ENCODE results near the gene NUDT3.
"Not testable (repeated sequence)": the region's sequence is repeated elsewhere in the genome, so short reads cannot be mapped to it uniquely, and the experiment has no call there.

The NUDT3 gene

DNA sequence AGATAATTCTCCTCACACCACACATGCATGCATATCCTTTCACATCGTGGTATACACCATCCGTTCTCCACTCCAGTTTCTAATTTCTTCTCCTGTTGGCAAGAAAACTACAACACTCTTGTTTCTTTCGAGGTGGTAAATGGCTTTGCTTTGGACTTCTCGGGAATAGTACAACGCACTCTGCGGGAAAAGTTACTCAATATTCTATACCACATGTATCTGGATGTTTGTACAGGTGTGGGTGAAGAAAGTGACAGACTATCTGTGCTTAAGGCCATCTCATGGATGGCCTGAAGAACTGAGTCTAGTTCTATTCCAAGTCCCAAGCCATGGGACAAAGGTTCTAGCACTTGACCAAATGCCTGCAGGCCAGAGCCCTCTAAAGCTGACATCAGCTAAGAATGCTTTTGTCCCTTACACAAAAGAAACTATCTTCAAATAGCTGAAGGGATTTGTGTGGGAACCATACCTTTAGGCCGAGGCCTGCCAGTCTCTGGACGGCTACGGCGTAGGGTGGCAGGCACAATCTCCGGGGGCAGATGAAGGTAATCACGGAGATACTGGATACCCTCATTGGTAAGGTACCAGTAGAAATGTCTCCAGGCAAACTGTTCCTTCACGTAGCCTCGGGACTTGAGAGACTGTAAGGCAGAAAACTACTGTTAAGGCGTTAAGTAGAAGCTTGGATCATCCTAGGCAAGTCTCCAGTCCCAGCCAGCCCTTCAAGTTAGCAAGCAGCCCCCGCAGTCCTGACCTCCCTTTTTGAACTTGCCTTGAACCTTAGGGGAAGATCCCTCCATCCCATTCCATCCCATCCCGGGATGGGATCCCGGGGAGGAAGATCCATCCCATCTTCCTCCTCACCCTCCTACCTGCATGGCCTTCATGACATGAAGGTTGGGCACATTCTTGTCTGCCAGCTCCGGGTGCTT, 32.0 kb upstream of the NUDT3 start:
- H3K36me3 ChIP-seq (ENCODE audit: control insufficient read depth, insufficient read depth, low read length) = peaks cover 36% of the 10 kb centered on the region; the same call in 1 of the 2 replicates
- no peaks in the 10 kb centered on the region for H3K4me1 ChIP-seq (ENCODE audit: control insufficient read depth, insufficient read depth, low read length)
- H3K4me3 ChIP-seq (ENCODE audit: low read length) = peak overlapping the region; percentile 59; the same call in 1 of the 2 replicates
- no peaks in the 10 kb centered on the region for H3K9me3 ChIP-seq (ENCODE audit: control insufficient read depth, insufficient read depth, low read length)
- no peak for DNase-seq (ENCODE audit: low read depth, low spot score)
- H3K27ac ChIP-seq (ENCODE audit: low read length) = no peak overlapping the region
- no CpG with 5 or more reads among the region's 19 CpGs for WGBS (ENCODE audit: insufficient coverage, insufficient read length)
- no peaks in the 10 kb centered on the region for H3K27me3 ChIP-seq (ENCODE audit: control insufficient read depth, insufficient read depth, low read length)

DNA sequence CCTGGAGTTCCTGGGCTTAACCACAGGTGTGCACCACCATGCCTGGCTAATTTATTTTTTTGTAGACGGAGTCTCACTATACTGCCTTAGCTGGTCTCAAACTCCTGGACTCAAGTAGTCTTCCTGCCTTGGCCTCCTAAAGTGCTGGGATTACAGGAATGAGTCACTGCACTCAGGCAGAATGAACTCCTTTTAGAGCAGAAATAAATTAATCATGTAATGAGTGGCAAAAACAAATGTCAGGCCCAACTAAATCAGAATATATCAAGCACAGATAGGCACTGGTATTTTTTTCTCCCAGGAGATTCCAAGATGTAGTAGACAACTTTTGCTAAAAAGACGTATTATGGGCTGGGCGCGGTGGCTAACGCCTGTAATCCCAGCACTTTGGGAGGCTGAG, 30.8 kb upstream of the NUDT3 start:
- peaks cover 40% of the 10 kb centered on the region; the same call in 1 of the 2 replicates for H3K36me3 ChIP-seq (ENCODE audit: control insufficient read depth, insufficient read depth, low read length)
- H3K27ac ChIP-seq (ENCODE audit: low read length) = no peak overlapping the region
- no peak overlapping the region for H3K4me3 ChIP-seq (ENCODE audit: low read length)
- no peaks in the 10 kb centered on the region for H3K9me3 ChIP-seq (ENCODE audit: control insufficient read depth, insufficient read depth, low read length)
- WGBS (ENCODE audit: insufficient coverage, insufficient read length) = no CpG with 5 or more reads among the region's 5 CpGs
- DNase-seq (ENCODE audit: low read depth, low spot score) = no peak
- no peaks in the 10 kb centered on the region for H3K27me3 ChIP-seq (ENCODE audit: control insufficient read depth, insufficient read depth, low read length)
- no peaks in the 10 kb centered on the region for H3K4me1 ChIP-seq (ENCODE audit: control insufficient read depth, insufficient read depth, low read length)

DNA sequence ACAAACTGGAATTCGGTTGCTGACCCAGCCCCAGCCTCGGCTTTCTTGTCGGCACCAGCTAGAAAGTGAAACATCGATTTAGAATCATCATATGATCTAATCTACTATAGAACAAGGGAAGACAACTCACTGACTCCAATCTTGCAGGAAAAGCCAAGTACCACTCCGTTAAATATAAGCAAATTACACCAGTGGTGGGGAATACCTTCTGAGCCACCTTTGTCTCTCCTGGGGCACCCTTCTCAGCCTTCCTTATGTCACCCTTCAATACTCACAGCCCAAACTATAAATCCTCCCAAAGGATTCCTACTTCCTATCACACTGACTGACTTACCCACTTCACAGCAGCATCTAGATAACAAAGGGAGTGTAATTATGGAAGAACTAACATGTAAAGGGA, 25.9 kb upstream of the NUDT3 start:
- no CpG with 5 or more reads among the region's 5 CpGs for WGBS (ENCODE audit: insufficient coverage, insufficient read length)
- H3K9me3 ChIP-seq (ENCODE audit: control insufficient read depth, insufficient read depth, low read length) = no peaks in the 10 kb centered on the region
- H3K4me3 ChIP-seq (ENCODE audit: low read length) = no peak overlapping the region
- H3K27ac ChIP-seq (ENCODE audit: low read length) = no peak overlapping the region
- DNase-seq (ENCODE audit: low read depth, low spot score) = no peak
- H3K27me3 ChIP-seq (ENCODE audit: control insufficient read depth, insufficient read depth, low read length) = no peaks in the 10 kb centered on the region
- H3K36me3 ChIP-seq (ENCODE audit: control insufficient read depth, insufficient read depth, low read length) = peaks cover 43% of the 10 kb centered on the region
- no peaks in the 10 kb centered on the region for H3K4me1 ChIP-seq (ENCODE audit: control insufficient read depth, insufficient read depth, low read length)

DNA sequence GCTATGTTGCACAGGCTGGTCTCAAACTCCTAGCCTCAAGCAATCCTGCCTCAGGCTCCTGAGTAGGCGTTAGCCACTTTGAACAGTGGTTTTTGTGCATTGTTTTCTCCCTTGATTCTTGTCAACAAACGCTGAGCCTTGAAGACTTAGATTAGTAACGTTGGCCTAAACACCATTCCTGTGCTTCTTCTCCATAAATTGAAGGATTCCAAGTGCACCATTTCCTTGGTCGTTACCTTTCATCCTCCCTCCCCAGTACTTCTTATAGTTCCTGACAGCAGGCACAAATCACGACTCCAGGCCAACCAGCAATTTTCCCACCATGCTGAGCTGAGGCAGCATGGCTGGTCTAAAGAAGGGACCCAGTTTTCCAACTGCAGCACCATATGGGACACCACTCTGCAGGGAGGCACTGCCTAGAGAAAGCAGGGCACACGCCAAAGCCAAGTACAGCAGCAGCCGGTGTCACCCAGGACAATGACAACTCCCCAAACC, 24.5 kb upstream of the NUDT3 start:
- Histone ChIP-seq H3K27me3 (ENCODE audit: control insufficient read depth, insufficient read depth, low read length) (no peaks in the 10 kb centered on the region), H3K27ac (ENCODE audit: low read length) (no peak overlapping the region), H3K36me3 (ENCODE audit: control insufficient read depth, insufficient read depth, low read length) (peaks cover 29% of the 10 kb centered on the region), H3K4me1 (ENCODE audit: control insufficient read depth, insufficient read depth, low read length) (no peaks in the 10 kb centered on the region), H3K9me3 (ENCODE audit: control insufficient read depth, insufficient read depth, low read length) (no peaks in the 10 kb centered on the region), H3K4me3 (ENCODE audit: low read length) (no peak overlapping the region)
- no CpG with 5 or more reads among the region's 7 CpGs for WGBS (ENCODE audit: insufficient coverage, insufficient read length)
- DNase-seq (ENCODE audit: low read depth, low spot score) = no peak

DNA sequence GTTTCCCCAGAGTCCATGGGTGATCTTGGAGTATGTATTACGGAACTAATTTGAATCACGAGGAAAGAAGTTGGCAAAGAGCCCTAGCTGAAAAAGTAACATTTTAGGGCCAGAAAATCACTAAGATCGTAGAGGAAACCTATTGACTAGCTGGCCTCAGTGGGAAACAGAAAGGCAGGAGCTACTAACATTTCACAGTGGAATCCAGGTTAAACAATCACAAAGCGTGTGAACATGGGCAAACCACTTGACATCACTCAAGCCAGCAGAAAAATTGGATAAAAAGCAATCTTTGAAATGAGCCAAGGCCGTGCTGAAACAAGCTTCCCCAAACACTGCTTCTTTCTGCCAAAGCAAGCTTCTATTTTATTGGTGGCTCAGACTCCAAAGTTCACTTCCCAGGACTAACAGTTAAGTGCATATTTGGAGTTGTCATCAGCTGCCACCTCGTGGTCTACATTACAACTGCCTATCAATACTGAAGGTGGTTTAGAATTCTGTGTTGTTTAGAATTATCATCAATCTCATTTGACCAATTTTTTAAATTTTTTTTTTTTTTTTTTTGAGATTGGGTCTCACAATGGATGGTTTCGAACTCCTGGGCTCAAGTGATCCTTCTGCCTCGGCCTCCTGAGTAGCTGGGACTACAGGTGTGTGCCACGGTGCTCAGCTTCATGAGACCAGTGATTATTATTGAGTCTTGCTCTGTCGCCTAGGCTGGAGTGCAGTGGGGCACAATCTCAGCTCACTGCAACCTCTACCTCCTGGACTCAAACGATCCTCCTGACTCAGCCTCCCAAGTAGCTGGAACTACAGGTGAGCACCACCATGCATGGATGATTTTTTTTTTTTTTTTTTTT, 22.8 kb upstream of the NUDT3 start:
- no peaks in the 10 kb centered on the region for H3K9me3 ChIP-seq (ENCODE audit: control insufficient read depth, insufficient read depth, low read length)
- no peak overlapping the region for H3K27ac ChIP-seq (ENCODE audit: low read length)
- peaks cover 24% of the 10 kb centered on the region for H3K36me3 ChIP-seq (ENCODE audit: control insufficient read depth, insufficient read depth, low read length)
- WGBS (ENCODE audit: insufficient coverage, insufficient read length) = no CpG with 5 or more reads among the region's 11 CpGs
- H3K4me3 ChIP-seq (ENCODE audit: low read length) = no peak overlapping the region
- DNase-seq (ENCODE audit: low read depth, low spot score) = no peak
- no peaks in the 10 kb centered on the region for H3K27me3 ChIP-seq (ENCODE audit: control insufficient read depth, insufficient read depth, low read length)
- no peaks in the 10 kb centered on the region for H3K4me1 ChIP-seq (ENCODE audit: control insufficient read depth, insufficient read depth, low read length)

DNA sequence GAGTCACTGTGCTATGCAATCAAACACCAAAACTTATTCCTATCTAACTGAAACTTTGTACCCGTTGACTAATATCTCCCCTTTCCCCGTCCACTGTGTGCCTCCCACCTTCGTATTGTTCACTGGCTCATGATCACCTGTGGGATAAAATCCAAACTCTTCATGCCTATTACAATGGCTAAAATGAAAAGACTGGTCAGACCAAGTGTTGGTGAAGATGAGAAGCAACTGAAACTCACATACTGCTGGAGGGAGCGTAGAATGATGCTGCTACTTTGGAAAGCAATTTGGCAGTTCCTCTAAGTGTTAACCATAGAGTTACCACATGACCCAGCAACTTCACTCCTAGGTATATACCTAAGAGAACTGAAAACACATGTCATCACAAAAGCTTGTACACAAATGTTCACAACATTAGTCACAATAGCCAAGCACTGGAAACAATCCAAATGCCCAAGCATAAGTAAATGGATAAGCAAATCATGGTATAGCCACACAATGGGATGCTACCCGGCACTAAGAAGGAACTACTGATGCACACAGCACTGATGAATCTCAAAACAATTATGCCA, 20.3 kb upstream of the NUDT3 start:
- H3K27me3 ChIP-seq (ENCODE audit: control insufficient read depth, insufficient read depth, low read length) = no peaks in the 10 kb centered on the region
- H3K9me3 ChIP-seq (ENCODE audit: control insufficient read depth, insufficient read depth, low read length) = no peaks in the 10 kb centered on the region
- no peaks in the 10 kb centered on the region for H3K4me1 ChIP-seq (ENCODE audit: control insufficient read depth, insufficient read depth, low read length)
- peaks cover 16% of the 10 kb centered on the region for H3K36me3 ChIP-seq (ENCODE audit: control insufficient read depth, insufficient read depth, low read length)
- no CpG with 5 or more reads among the region's 5 CpGs for WGBS (ENCODE audit: insufficient coverage, insufficient read length)
- no peak overlapping the region for H3K4me3 ChIP-seq (ENCODE audit: low read length)
- DNase-seq (ENCODE audit: low read depth, low spot score) = no peak
- no peak overlapping the region for H3K27ac ChIP-seq (ENCODE audit: low read length)

DNA sequence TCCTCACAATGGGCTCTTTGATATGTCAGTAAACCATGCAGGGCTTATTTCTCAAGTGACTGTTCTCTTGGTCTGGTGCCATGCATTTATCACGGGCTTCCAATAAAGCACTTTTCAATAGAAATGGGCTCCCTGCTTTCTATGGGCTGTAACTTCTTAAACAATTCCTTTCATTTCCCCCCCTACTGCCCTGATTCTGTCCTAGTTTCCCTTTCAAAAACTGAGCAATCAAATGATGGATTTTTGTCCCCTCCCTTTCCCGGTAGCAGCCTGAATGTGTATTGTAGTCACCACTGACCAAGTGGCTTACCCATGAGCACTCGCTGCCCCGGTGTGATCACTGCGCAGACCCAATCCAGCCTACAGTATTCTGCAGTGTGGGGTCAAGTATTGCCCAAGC, 19.5 kb upstream of the NUDT3 start:
- no peak overlapping the region for H3K4me3 ChIP-seq (ENCODE audit: low read length)
- no peaks in the 10 kb centered on the region for H3K4me1 ChIP-seq (ENCODE audit: control insufficient read depth, insufficient read depth, low read length)
- no CpG with 5 or more reads among the region's 5 CpGs for WGBS (ENCODE audit: insufficient coverage, insufficient read length)
- H3K27me3 ChIP-seq (ENCODE audit: control insufficient read depth, insufficient read depth, low read length) = no peaks in the 10 kb centered on the region
- H3K9me3 ChIP-seq (ENCODE audit: control insufficient read depth, insufficient read depth, low read length) = no peaks in the 10 kb centered on the region
- H3K27ac ChIP-seq (ENCODE audit: low read length) = no peak overlapping the region
- peaks cover 9% of the 10 kb centered on the region for H3K36me3 ChIP-seq (ENCODE audit: control insufficient read depth, insufficient read depth, low read length)
- no peak for DNase-seq (ENCODE audit: low read depth, low spot score)

DNA sequence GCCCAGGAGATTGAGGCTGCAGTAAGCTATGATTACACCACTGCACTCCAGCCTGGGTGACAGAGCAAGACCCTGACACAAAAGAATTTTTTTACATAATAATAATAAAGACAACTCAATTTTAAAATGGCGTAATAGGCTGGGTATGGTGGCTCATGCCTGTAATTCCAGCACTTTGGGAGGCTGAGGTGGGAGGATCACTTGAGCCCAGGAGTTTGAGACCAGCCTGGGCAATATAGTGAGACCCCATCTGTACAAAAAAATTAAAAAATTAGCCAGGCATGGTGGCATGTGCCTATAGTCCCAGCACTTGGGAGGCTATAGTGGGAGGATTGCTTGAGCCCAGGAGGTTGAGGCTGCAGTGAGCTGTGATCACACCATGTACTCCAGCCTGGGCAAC, 15.4 kb upstream of the NUDT3 start:
- no CpG with 5 or more reads among the region's 1 CpG for WGBS (ENCODE audit: insufficient coverage, insufficient read length)
- not testable (repeated sequence) for DNase-seq (ENCODE audit: low read depth, low spot score); H3K9me3 ChIP-seq (ENCODE audit: control insufficient read depth, insufficient read depth, low read length); H3K4me3 ChIP-seq (ENCODE audit: low read length); H3K4me1 ChIP-seq (ENCODE audit: control insufficient read depth, insufficient read depth, low read length); H3K27me3 ChIP-seq (ENCODE audit: control insufficient read depth, insufficient read depth, low read length); H3K27ac ChIP-seq (ENCODE audit: low read length); H3K36me3 ChIP-seq (ENCODE audit: control insufficient read depth, insufficient read depth, low read length)

DNA sequence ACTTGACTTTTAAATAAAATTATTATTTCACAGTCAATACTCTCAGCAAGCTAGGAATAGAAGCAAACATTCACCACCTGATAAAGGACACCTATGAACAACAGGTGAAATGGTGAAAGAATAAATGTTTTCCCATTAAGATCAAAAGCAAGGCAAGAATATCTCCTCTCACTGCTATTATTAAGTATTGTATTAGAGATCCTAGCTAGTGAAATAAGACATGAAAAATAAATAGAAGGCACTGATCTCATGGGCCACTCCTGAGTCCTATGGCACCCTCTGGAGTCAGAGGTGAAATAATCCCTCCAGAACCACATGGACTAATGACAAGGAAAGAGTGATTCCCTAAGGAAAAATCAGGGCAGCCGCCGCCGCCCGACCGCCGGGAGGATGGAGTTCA, 4.0 kb upstream of the NUDT3 start:
- Histone ChIP-seq H3K27me3 (ENCODE audit: control insufficient read depth, insufficient read depth, low read length) (no peaks in the 10 kb centered on the region), H3K4me1 (ENCODE audit: control insufficient read depth, insufficient read depth, low read length) (no peaks in the 10 kb centered on the region), H3K4me3 (ENCODE audit: low read length) (no peak overlapping the region), H3K36me3 (ENCODE audit: control insufficient read depth, insufficient read depth, low read length) (no peaks in the 10 kb centered on the region), H3K9me3 (ENCODE audit: control insufficient read depth, insufficient read depth, low read length) (no peaks in the 10 kb centered on the region), H3K27ac (ENCODE audit: low read length) (no peak overlapping the region)
- no CpG with 5 or more reads among the region's 6 CpGs for WGBS (ENCODE audit: insufficient coverage, insufficient read length)
- no peak for DNase-seq (ENCODE audit: low read depth, low spot score)

DNA sequence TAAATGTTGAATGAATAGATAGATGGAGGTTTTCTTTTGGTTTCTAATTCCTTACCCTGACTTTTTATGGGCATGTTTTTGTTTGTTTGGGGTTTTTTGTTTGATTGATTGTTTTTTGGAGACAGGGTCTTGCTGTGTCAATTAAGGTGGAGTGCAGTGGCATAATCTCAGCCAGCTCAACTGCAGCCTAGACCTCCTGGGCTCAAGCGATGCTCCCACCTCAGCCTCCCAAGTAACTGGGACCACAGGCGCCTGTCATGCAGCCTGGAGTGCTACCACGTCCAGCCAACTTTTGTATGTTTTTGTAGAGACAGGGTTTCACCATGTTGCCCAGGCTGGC, 1.5 kb upstream of the NUDT3 start:
- WGBS (ENCODE audit: insufficient coverage, insufficient read length) = no CpG with 5 or more reads among the region's 3 CpGs
- Histone ChIP-seq H3K9me3 (ENCODE audit: control insufficient read depth, insufficient read depth, low read length) (no peaks in the 10 kb centered on the region), H3K27ac (ENCODE audit: low read length) (no peak overlapping the region), H3K36me3 (ENCODE audit: control insufficient read depth, insufficient read depth, low read length) (no peaks in the 10 kb centered on the region), H3K27me3 (ENCODE audit: control insufficient read depth, insufficient read depth, low read length) (no peaks in the 10 kb centered on the region), H3K4me1 (ENCODE audit: control insufficient read depth, insufficient read depth, low read length) (no peaks in the 10 kb centered on the region), H3K4me3 (ENCODE audit: low read length) (no peak overlapping the region)
- DNase-seq (ENCODE audit: low read depth, low spot score) = no peak
